RPMI8226 (cell line): Measurements from ENCODE around the gene ZNF296.
A peak's percentile ranks its signal among the peaks of the same experiment; 100 is the strongest.

Experiments
- DNase-seq: peaks from one replicate; pipeline ENCODE4 v3.0.0-alpha.2; 2015

Gene ZNF296

GRCh38 chr19:45079063-45079910, 3.0 kb upstream of the ZNF296 start, which contains the start of gene GEMIN7:
Gene GEMIN7, plus strand, starts transcription at chr19:45079260. Its CDS starts 10,855 bp downstream, at chr19:45090115.
- peak; percentile 83 for DNase-seq

- DNase-seq = no peak
Observed at GRCh38 chr19:45078390-45079062, 2.2 kb upstream of the ZNF296 start.

DNA sequence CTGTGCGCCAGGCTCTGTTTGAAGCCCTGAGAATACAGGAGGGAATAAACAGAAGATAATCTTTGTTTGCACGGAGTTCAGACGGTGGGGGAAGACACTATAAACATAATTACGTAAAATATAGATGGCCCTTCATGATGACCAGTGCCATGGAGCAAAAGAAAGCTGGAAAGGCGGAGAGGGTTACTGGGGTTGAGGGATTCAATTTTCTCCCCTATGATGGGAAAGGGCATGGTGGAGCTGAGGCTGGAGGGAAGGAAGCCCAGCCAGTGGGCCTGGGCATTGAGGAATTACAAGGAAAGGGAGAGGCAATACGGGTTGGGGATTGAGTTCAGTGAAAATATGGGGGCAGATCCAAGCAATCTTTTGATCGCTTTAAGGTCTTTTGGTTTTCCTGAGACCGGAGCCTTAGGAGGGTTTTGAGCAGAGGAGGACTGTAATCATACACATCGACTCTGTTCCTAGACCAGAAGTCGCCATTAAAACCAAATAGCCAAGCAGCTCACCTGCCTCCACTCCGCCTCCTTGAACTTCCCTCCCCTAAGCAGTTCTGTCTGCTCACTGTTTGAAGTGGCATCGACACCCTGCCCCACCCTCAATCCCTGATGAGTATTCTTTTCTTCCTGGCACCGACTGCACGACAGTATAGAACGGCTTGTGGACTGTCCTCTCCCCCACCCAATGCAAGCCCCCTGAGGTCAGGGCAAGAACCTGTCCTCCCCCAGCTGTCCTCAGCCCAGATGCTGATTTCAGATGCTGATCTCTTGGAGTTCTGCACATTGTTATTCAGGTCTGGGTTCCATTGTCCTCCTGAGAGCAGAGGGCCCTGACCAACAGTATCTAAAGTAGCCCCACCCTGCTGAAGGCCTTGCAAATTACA, 813 bp upstream of the ZNF296 start:
- DNase-seq = no peak

- DNase-seq = peak; percentile 95
Observed at GRCh38 chr19:45075301-45076028, 813 bp downstream of the ZNF296 start.

DNA sequence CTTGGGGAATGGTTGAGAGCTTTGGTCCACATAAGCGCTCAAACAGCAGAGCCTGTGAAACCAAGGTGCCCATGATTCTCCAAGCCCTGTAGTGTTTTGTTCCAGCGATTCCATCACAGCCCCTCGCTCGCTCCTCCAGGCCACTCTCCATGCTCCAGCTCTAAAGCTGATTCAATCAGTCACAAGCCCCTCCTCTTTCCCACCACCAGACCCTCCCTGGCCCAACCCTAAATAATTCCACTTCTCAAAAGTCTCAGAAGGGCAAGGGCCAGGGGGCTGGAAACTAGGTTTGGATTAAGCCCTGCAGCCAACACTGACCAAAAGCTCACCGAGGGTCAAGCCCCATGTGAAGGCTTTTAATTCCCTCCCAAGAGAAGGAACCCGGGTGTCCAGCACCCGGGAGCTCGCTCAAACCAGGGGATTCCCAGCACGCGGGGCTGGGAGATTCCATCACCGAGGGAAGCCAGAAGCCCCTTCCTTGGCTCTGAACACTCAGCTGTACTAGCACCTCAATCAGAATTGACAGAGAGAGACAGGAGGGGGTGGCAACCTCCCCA, 1.5 kb downstream of the ZNF296 start:
- DNase-seq = no peak

- DNase-seq = no peak
Observed at GRCh38 chr19:45071969-45072790, 4.1 kb downstream of the ZNF296 start.

GRCh38 chr19:45071545-45071938, 4.7 kb downstream of the ZNF296 start:
- DNase-seq = no peak

DNA sequence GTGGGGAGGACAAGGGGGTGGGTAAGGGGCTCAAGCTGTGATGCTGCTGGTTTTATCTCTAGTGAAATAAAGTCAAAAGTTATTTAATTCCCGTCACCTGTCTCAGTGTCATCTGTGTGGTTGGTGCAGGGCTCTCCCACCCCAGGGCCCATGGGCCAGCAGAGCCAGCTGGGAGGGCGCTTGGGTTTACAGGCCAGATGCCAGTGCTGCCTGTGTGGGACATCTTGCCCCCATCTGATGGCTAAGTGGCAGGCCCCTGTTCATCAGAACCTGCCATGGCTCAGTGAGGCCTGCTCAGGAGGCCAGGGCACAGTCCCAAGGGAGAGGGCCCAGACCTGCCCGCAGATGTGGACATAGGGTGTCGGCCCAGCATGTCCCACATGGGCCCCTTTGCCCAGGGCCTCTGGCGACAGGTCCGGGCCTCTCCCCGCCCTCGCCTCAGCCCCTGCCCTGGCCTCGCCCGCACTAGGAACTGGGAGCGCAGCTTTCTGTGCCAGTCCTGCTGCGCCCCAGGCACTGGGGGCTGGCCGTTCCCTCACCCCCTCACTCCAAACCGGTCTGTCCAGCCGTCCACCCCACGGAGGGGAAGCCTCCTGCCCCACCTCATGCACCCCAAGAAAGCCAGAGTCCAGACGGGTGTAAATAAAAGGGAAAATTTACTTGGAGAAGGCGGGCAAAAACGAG, 5.3 kb downstream of the ZNF296 start:
- DNase-seq = no peak

DNA sequence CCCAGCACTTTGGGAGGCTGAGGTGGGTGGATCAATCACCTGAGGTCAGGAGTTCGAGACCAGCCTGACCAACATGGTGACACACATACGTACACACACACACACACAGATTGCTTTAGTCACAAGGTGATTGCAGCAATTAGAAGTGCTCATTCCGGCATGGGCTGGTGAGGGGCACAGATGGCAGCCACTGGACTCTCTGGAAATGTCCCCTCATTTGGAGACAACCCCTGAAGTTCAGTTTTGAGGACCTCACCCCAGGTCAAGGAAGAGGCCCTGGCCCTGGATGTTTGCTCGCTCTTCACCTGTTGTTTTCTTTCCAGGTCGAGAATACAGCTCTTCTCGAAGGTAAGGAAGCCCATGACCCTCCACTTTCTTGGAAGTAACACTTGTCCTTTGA, 6.1 kb downstream of the ZNF296 start:
- no peak for DNase-seq

DNA sequence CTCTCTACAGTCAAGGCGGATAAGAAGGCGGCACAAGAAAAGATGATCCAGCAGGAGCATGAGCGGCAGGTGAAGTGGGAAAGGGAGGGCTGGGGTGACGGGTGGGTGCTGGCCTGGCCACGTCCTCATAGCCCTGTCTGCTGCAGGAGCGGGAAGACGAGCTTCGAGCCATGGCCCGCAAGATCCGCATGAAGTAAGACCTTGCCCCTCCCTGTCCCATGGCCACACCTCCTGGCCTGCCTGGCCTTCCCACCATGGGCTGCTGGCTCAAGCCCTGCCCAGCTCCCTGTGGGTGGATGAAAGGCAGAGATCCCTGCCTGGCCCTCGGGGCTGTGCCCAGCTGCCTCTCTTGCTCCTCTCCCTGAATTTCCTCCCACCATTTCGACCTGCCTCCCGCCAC, 7.2 kb downstream of the ZNF296 start:
- no peak for DNase-seq

GRCh38 chr19:45068041-45068440, 8.2 kb downstream of the ZNF296 start:
- DNase-seq = no peak

DNA sequence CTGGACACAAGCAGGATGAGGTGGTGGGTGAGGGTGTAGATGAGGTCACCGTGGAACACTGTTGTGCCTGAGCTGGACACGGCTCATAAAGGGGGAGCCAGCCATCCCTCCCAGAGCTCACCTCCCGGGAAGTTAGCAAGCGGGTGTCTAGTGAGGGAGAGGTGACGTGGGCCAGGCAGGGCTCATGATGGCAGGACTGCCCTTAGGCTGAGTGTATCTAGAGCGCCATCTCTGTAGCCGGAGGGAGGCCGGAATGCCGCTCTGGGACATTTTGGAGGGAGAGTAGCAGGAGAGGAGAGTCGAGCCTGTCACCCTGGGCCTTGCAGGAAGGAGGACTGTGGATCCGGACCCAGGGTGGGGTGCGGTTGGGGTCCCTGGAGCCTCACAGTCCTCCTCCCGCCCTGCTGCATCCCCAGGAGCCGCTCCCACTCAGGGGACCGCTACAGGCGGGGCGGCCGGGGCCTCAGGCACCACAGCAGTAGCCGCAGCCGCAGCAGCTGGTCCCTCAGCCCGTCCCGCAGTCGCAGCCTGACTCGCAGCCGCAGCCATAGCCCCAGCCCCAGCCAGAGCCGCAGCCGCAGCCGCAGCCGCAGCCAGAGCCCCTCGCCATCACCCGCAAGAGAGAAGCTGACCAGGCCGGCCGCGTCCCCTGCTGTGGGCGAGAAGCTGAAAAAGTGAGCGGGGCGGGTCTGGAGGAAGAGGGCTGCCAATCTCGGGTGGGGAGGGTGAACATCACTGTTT, 9.2 kb downstream of the ZNF296 start:
- DNase-seq = no peak

DNA sequence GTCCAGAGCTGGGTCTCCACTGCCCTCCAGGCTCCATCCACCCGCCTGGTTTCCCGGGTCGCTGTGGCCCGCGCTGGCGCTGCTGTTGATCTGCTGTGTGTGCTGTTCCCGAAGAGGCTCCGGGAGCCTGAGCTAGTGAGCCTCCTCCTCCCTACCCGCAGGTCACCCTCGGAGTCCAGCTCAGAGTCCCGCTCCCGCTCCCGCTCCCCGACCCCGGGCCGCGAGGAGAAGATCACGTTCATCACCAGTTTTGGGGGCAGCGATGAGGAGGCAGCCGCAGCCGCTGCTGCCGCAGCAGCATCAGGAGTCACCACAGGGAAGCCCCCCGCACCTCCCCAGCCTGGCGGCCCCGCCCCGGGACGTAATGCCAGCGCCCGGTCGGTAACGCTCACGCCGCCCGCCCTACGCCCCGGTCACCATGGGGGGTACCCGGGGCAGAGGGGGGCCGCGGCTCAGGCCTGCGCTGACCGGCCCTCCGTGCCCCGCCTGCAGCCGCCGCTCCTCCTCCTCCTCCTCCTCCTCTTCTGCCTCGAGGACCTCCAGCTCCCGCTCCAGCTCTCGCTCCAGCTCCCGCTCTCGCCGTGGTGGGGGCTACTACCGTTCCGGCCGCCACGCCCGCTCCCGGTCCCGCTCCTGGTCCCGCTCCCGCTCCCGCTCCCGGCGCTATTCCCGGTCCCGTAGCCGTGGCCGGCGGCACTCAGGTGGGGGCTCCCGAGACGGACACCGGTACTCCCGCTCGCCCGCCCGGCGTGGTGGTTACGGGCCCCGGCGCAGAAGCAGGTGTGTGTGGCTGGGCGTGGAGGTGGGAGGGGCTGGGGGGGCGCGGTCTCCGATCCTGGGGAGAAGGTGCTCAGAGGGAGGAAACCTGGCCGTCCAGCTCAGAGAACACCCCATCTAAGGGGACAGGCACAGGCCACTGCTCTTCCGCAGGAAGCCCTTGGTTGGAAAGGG, 12.2 kb downstream of the ZNF296 start:
- no peak for DNase-seq

GRCh38 chr19:45061965-45062364, 14.3 kb downstream of the ZNF296 start:
- no peak for DNase-seq

- peak; percentile 72 for DNase-seq
Observed at GRCh38 chr19:45059258-45059965, 16.9 kb downstream of the ZNF296 start.

DNA sequence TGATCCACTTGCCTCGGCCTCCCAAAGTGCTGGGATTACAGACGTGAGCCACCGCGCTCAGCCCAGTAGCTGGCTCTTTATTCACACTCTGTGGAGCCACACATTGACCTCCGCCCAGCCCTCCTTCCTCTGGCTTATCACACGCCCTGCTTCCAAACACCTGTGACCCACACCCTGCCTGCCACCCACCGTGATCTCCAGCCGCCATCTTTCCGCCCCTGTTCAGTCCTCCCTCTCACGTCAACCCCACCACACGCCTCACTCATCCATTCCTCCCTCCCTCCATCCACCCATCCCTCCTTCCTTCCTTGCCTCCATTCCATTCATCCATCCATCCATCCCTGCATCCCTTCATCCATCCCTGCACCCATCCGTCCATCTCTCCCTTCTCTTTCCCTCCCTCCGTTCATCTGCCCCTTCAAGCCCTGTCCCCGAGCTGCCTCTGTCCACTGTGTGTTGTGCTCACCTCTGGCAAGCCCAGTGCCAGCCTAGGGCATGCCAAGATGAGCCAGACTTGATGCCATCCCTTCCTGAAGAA, 17.6 kb downstream of the ZNF296 start:
- DNase-seq = no peak

GRCh38 chr19:45057444-45057843, 18.8 kb downstream of the ZNF296 start:
- DNase-seq = no peak

GRCh38 chr19:45056831-45057230, 19.4 kb downstream of the ZNF296 start:
- DNase-seq = no peak
